Naive thymus-derived CD4-positive, alpha-beta T cell (primary cell): ENCODE data around the gene ODAD4. TPM values are rescaled to one million over a fixed set of nuclear protein-coding genes. Genes with fewer than 3 reads are reported as not detected.
"Not testable (repeated sequence)": the region's sequence is repeated elsewhere in the genome, so short reads cannot be mapped to it uniquely, and the experiment has no call there.

Source experiments
- ATAC-seq: fragments of 150-1000 bp; cut with Tn5 transposase; 2 replicates; pipeline ENCODE4 v1.10.0; 2021; ENCODE audit warnings: mild to moderate bottlenecking, moderate library complexity
- CTCF ChIA-PET: fragments of 350-600 bp; sonication (Branson Sonifier 250); formaldehyde crosslinking; loops from one replicate; lab custom pipeline; 2021; ENCODE audit warnings: antibody characterized with exemption; lab: Charles Lee
- POLR2A ChIA-PET: fragments of 350-600 bp; sonication (Branson Sonifier 250); formaldehyde crosslinking; loops from one replicate; lab custom pipeline; 2021; ENCODE audit warnings: antibody characterized with exemption, inconsistent platforms; lab: Charles Lee
- DNase-seq, 9 donors: peaks; one replicate each; pipeline versions ENCODE4 v3.0.0 to v3.0.0-alpha.2; 2020 to 2022; ENCODE audit warnings: mixed read lengths in 1 of 9
- H3K27ac ChIP-seq: one replicate; pipeline ENCODE4 v1.7.0; 2013; ENCODE audit warnings: mild to moderate bottlenecking, low read depth, low read length, moderate library complexity
- H3K27me3 ChIP-seq, 2 donors: one replicate each; pipeline ENCODE4 v1.7.0; 2013; ENCODE audit warnings: low read length in 2 of 2, mild to moderate bottlenecking in 2 of 2, moderate library complexity in 2 of 2; ENCODE audit not compliant: control insufficient read depth in 2 of 2, insufficient read depth in 2 of 2
- H3K36me3 ChIP-seq, 3 experiments: 1 replicate in 2 of 3; 2 replicates in 1 of 3; pipeline ENCODE4 v1.7.0; 2013; ENCODE audit warnings: low read length in 3 of 3, mild to moderate bottlenecking in 3 of 3, moderate library complexity in 1 of 3; ENCODE audit not compliant: insufficient read depth in 3 of 3, control insufficient read depth in 2 of 3
- H3K4me1 ChIP-seq, 2 donors: one replicate each; pipeline ENCODE4 v1.7.0; 2013; ENCODE audit warnings: low read length in 2 of 2, mild to moderate bottlenecking in 2 of 2, moderate library complexity in 1 of 2; ENCODE audit not compliant: control insufficient read depth in 2 of 2, insufficient read depth in 2 of 2
- H3K4me3 ChIP-seq: 2 replicates; pipeline ENCODE4 v1.7.0; 2013; ENCODE audit warnings: mild to moderate bottlenecking, low read length
- H3K9me3 ChIP-seq, 3 experiments: 1 replicate in 2 of 3; 2 replicates in 1 of 3; pipeline ENCODE4 v1.7.0; 2013; ENCODE audit warnings: low read length in 3 of 3; ENCODE audit not compliant: control insufficient read depth in 2 of 3
- H3K27ac Mint-ChIP-seq, 9 donors: one replicate each; pipeline ENCODE4 v1.8.0; 2020 to 2022; ENCODE audit warnings: mixed read lengths in 9 of 9, mild to moderate bottlenecking in 8 of 9, moderate library complexity in 5 of 9, inconsistent platforms in 2 of 9
- H3K27me3 Mint-ChIP-seq, 5 donors: one replicate each; pipeline ENCODE4 v1.8.0; 2021 to 2022; ENCODE audit warnings: mixed read lengths in 5 of 5, mild to moderate bottlenecking in 1 of 5
- H3K36me3 Mint-ChIP-seq, 5 donors: one replicate each; pipeline ENCODE4 v1.8.0; 2020 to 2022; ENCODE audit warnings: mixed read lengths in 5 of 5, mild to moderate bottlenecking in 3 of 5, inconsistent platforms in 1 of 5
- H3K4me1 Mint-ChIP-seq, 7 donors: one replicate each; pipeline ENCODE4 v1.8.0; 2020 to 2022; ENCODE audit warnings: mixed read lengths in 7 of 7, mild to moderate bottlenecking in 3 of 7, inconsistent platforms in 1 of 7
- H3K4me3 Mint-ChIP-seq, 10 donors: one replicate each; pipeline ENCODE4 v1.8.0; 2020 to 2022; ENCODE audit warnings: mild to moderate bottlenecking in 10 of 10, mixed read lengths in 10 of 10, moderate library complexity in 6 of 10, inconsistent platforms in 2 of 10
- H3K9me3 Mint-ChIP-seq, 11 donors: one replicate each; pipeline ENCODE4 v1.8.0; 2020 to 2022; ENCODE audit warnings: mixed read lengths in 11 of 11, mild to moderate bottlenecking in 4 of 11, inconsistent platforms in 1 of 11, moderate library complexity in 1 of 11
- intact Hi-C, 2 donors: fragments of 100-400 bp; cut with micrococcal nuclease; formaldehyde crosslinking; loops; one replicate each; pipeline ENCODE4 v1.15.1; 2023
- polyA plus RNA-seq, 2 donors: library from polyadenylated mRNA; unstranded; fragments of 300-500 nt; fragmentation: Illumina TruSeq; gene quantifications; one replicate each; pipeline ENCODE4 v1.2.3, GENCODE V29; 2021
- total RNA-seq, 6 experiments: library from RNA in 5 of 6; stranded (reverse) in 5 of 6; gene quantifications; 1 replicate in 5 of 6; 2 replicates in 1 of 6; pipeline ENCODE4 v1.2.3 and lab custom pipeline; 2021 to 2026

The ODAD4 gene
- total and polyA plus RNA-seq, 7 experiments from 2014 or later, result 0.10 to 4.1 (median 0.83) TPM; not detected in 1

DNA sequence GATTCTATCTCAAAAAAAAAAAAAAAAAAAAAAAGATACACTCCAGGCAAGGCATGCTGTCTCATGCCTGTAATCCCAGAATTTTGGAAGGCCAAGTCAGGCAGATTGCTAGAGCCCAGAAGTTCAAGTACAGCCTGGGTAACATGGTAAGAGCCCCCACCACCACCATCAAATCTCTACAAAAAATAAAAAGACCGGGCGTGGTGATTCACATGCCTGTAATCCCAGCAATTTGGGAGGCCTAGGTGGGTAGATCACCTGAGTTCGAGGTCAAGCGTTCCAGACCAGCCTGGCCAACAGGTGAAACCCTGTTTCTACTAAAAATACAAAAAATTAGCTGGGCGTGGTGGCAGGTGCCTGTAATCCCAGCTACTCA, 9.8 kb upstream of the ODAD4 start:
- Histone ChIP-seq H3K27me3 (no peaks in the 10 kb centered on the region), H3K4me3 (no peak overlapping the region), H3K9me3 (no peaks in the 10 kb centered on the region), H3K36me3 (peaks cover 0 to 8% (median 0%) of the 10 kb centered on the region in 3 experiments), H3K4me1 (peaks cover 8 to 14% of the 10 kb centered on the region in 2 donors), H3K27ac (no peak overlapping the region)
- no peak overlapping the region for H3K27ac Mint-ChIP-seq
- H3K4me1 Mint-ChIP-seq, result peaks cover 16 to 31% (median 19%) of the 10 kb centered on the region in 7 donors
- H3K4me3 Mint-ChIP-seq, result no peak overlapping the region
- DNase-seq (no peak), ATAC-seq (no peak)
- CTCF ChIA-PET, result no interaction called here
- no peaks in the 10 kb centered on the region for H3K27me3 Mint-ChIP-seq
- peaks cover 0 to 1% (median 0%) of the 10 kb centered on the region in 5 donors for H3K36me3 Mint-ChIP-seq
- no peaks in the 10 kb centered on the region for H3K9me3 Mint-ChIP-seq
- intact Hi-C loops, result no loop called here
- POLR2A ChIA-PET, result interaction anchor here (0.7 to 3.7 kb wide), 3 partner anchors 9 to 54 kb away, joined by 3 to 47 read pairs (median 5); partner anchors contain the start of gene ODAD4

GRCh38 chr17:41925991-41926590, 4.3 kb upstream of the ODAD4 start:
- Mint-ChIP-seq H3K9me3 (peaks cover 0 to 3% (median 0%) of the 10 kb centered on the region in 11 donors), H3K27me3 (no peaks in the 10 kb centered on the region), H3K36me3 (peaks cover 0 to 8% (median 0%) of the 10 kb centered on the region in 5 donors), H3K4me1 (peaks cover 14 to 29% (median 19%) of the 10 kb centered on the region in 7 donors), H3K27ac (peak overlapping the region in 1 of 9 donors; percentile 38), H3K4me3 (no peak overlapping the region)
- ATAC-seq (no peak), DNase-seq (no peak)
- CTCF ChIA-PET, result no interaction called here
- peaks cover 9 to 11% of the 10 kb centered on the region in 2 donors for H3K4me1 ChIP-seq
- H3K4me3 ChIP-seq, result no peak overlapping the region
- no peaks in the 10 kb centered on the region for H3K36me3 ChIP-seq
- H3K9me3 ChIP-seq, result no peaks in the 10 kb centered on the region
- POLR2A ChIA-PET, result no interaction called here
- intact Hi-C loops, result no loop called here
- H3K27me3 ChIP-seq, result no peaks in the 10 kb centered on the region
- H3K27ac ChIP-seq, result no peak overlapping the region

DNA sequence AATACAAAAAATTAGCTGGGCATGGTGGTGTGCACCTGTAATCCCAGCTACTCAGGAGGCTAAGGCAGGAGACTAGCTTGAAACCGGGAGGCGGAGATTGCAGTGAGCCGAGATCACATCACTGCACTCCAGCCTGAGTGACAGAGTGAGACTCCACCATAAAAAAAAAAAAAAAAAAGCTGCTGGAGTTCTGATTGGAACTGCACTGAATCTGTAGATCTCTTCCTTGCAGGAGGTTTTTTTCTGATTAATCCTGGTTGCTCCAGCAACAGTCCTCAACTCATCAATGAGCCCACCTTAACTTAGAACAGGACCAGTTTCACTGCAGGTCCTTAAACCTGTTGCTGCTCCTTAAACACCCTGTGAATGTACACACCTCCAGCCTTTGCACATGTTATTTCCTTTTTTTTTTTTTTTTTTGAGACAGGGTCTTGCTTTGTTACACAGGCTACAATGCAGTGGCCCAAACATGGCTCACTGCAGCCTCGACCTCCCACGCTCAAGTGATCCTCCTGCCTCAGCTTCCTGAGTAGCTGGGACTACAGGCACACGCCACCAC, 1.6 kb upstream of the ODAD4 start:
- intact Hi-C loops, result no loop called here
- POLR2A ChIA-PET, result interaction anchor here (1.1 to 3.8 kb wide), 3 partner anchors 10 to 345 kb away, joined by 6 to 47 read pairs (median 19); partner anchors contain the start of genes ACLY and CNP
- peaks cover 9 to 11% of the 10 kb centered on the region in 2 donors for H3K4me1 ChIP-seq
- H3K4me3 ChIP-seq, result no peak overlapping the region
- H3K27ac ChIP-seq, result peak overlapping the region; percentile 84
- Mint-ChIP-seq H3K27me3 (no peaks in the 10 kb centered on the region), H3K36me3 (peaks cover 0 to 8% (median 0%) of the 10 kb centered on the region in 5 donors), H3K4me3 (peak overlapping the region; percentile 93 to 100 (median 96)), H3K9me3 (peaks cover 0 to 3% (median 0%) of the 10 kb centered on the region in 11 donors), H3K27ac (peak overlapping the region; percentile 90 to 100 (median 96)), H3K4me1 (peaks cover 18 to 48% (median 24%) of the 10 kb centered on the region in 7 donors)
- no peaks in the 10 kb centered on the region for H3K9me3 ChIP-seq
- no peaks in the 10 kb centered on the region for H3K27me3 ChIP-seq
- no peaks in the 10 kb centered on the region for H3K36me3 ChIP-seq
- DNase-seq (no peak), ATAC-seq (no peak)
- CTCF ChIA-PET, result interaction anchor here (2.6 kb wide), 1 partner anchor 9 kb away, joined by 9 read pairs; the partner anchor contains the start of gene ACLY

DNA sequence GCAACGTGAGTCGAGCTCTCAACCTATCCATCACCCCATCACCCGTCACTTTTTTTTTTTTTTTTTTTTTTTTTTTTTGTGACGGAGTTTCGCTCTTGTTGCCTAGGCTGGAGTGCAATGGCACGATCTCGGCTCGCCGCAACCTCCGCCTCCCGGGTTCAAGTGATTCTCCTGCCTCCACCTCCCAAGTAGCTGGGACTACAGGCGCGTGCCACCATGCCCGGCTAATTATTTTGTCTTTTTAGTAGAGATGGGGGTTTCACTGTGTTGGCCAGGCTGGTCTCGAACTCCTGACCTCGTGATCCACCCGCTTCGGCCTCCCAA, 378 bp downstream of the ODAD4 start:
- peak overlapping the region; percentile 93 to 100 (median 96) for H3K4me3 Mint-ChIP-seq
- Histone ChIP-seq H3K27ac (peak overlapping the region; percentile 84), H3K4me1 (peaks cover 9 to 11% of the 10 kb centered on the region in 2 donors), H3K4me3 (peak overlapping the region; percentile 79)
- H3K4me1 Mint-ChIP-seq, result peaks cover 18 to 52% (median 24%) of the 10 kb centered on the region in 7 donors
- H3K27me3 Mint-ChIP-seq, H3K36me3 ChIP-seq, DNase-seq, H3K9me3 ChIP-seq, H3K27me3 ChIP-seq, H3K36me3 Mint-ChIP-seq, H3K9me3 Mint-ChIP-seq: not testable (repeated sequence)
- H3K27ac Mint-ChIP-seq, result peak overlapping the region; percentile 90 to 100 (median 96)
- peak; percentile 64 for ATAC-seq
- intact Hi-C loops, result loop anchor here (1.0 to 2.0 kb wide), 6 partner anchors 11 to 748 kb away; partner anchors contain the start of genes CNP (in 1 of the 2), DNAJC7 (in 1 of the 2) and KLHL11 (in 1 of the 2)
- ChIA-PET CTCF (interaction anchor here (0.6 to 1.1 kb wide), 5 partner anchors 33 to 119 kb away, joined by 3 to 7 read pairs (median 4); no protein-coding TSS in a partner anchor), POLR2A (interaction anchor here (0.8 to 3.8 kb wide), 8 partner anchors 12 to 1281 kb away, joined by 3 to 47 read pairs (median 8); partner anchors contain the start of genes ACLY, CNP, DNAJC7 and EIF1)

GRCh38 chr17:41931715-41932114, 1.3 kb downstream of the ODAD4 start:
- peak overlapping the region in 3 of 9 donors; percentile 64 to 94 (median 90) for H3K27ac Mint-ChIP-seq
- H3K4me3 ChIP-seq, DNase-seq, H3K9me3 Mint-ChIP-seq, H3K27me3 ChIP-seq, H3K36me3 ChIP-seq, H3K36me3 Mint-ChIP-seq, CTCF ChIA-PET, ATAC-seq, H3K27ac ChIP-seq, H3K27me3 Mint-ChIP-seq, H3K9me3 ChIP-seq: not testable (repeated sequence)
- peak overlapping the region in 5 of 10 donors; percentile 1 to 93 (median 27) for H3K4me3 Mint-ChIP-seq
- POLR2A ChIA-PET, result interaction anchor here (0.6 to 3.8 kb wide), 2 partner anchors 13 to 87 kb away, joined by 3 to 47 read pairs; partner anchors contain the start of gene ACLY
- peaks cover 9 to 11% of the 10 kb centered on the region in 2 donors for H3K4me1 ChIP-seq
- H3K4me1 Mint-ChIP-seq, result peaks cover 18 to 48% (median 24%) of the 10 kb centered on the region in 7 donors
- intact Hi-C loops, result loop anchor here in 1 of 2 donors (2.0 kb wide), 1 partner anchor 747 kb away; no protein-coding TSS in a partner anchor

DNA sequence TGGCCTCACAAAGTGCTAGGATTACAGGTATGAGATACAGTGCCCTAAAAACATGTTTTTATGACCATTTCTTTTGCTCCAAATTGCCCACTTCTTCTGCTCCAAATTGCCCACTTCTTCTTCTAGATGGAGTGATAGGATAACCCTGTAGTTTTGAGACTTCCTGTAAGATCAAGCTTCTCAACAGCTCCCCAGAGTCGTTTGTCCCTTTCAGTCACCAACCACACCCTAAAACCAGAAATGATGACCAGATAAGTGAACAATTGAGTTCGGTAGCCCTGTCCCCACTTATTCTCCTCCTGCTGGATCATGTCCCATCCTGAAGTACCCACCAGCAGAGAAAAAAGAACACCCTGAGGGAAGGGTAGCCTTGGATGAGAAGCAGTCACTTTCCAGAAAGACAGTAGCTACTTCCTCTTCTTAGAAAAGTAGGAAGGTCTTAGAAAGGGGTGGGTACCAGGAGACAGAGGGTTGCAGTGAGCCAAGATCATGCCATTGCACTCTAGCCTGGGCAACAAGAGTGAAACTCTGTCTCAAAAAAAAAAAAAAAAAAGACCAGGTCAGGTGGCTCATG, 2.5 kb downstream of the ODAD4 start:
- ATAC-seq (no peak), DNase-seq (no peak)
- no peaks in the 10 kb centered on the region for H3K36me3 ChIP-seq
- ChIA-PET CTCF (no interaction called here), POLR2A (interaction anchor here (0.6 to 0.7 kb wide), 2 partner anchors 33 to 1020 kb away, joined by 3 to 11 read pairs; no protein-coding TSS in a partner anchor)
- H3K4me3 ChIP-seq, result no peak overlapping the region
- no peaks in the 10 kb centered on the region for H3K27me3 Mint-ChIP-seq
- H3K4me3 Mint-ChIP-seq, result peak overlapping the region in 3 of 10 donors; percentile 0 to 77 (median 36)
- H3K4me1 Mint-ChIP-seq, result peaks cover 18 to 43% (median 24%) of the 10 kb centered on the region in 7 donors
- no peak overlapping the region for H3K27ac ChIP-seq
- H3K4me1 ChIP-seq, result peaks cover 9 to 11% of the 10 kb centered on the region in 2 donors
- peaks cover 0 to 6% (median 0%) of the 10 kb centered on the region in 5 donors for H3K36me3 Mint-ChIP-seq
- intact Hi-C loops, result no loop called here
- peak overlapping the region in 5 of 9 donors; percentile 15 to 90 (median 78) for H3K27ac Mint-ChIP-seq
- H3K9me3 ChIP-seq, result no peaks in the 10 kb centered on the region
- H3K27me3 ChIP-seq, result no peaks in the 10 kb centered on the region
- H3K9me3 Mint-ChIP-seq, result peaks cover 0 to 3% (median 0%) of the 10 kb centered on the region in 11 donors
